Uterus (tissue), 4 donors: ENCODE data around the gene OR9Q1. TPM values are rescaled to one million over a fixed set of nuclear protein-coding genes. Genes with fewer than 3 reads are reported as not detected.

Experiments used
- DNase-seq, 2 donors: peaks; one replicate each; pipeline ENCODE4 v3.0.0-alpha.2; 2019 to 2020
- H3K27ac ChIP-seq, 2 donors: fragments of 200-600 bp; sonication (generic); 1 replicate in 1 of 2; 2 replicates in 1 of 2; pipeline ENCODE4 v1.5.1; 2016 to 2018
- H3K27me3 ChIP-seq, 2 donors: fragments of 200-600 bp; sonication (generic); one replicate each; pipeline ENCODE4 v1.5.1; 2018 to 2019; ENCODE audit warnings: control low read depth in 1 of 2
- H3K36me3 ChIP-seq, 2 donors: fragments of 200-600 bp; sonication (generic); one replicate each; pipeline ENCODE4 v1.5.1; 2019; ENCODE audit warnings: control low read depth in 1 of 2
- H3K4me1 ChIP-seq, 2 donors: fragments of 200-600 bp; sonication (generic); one replicate each; pipeline ENCODE4 v1.5.1; 2018 to 2019; ENCODE audit warnings: control low read depth in 1 of 2
- H3K4me3 ChIP-seq, 2 donors: fragments of 200-600 bp; sonication (generic); 1 replicate in 1 of 2; 2 replicates in 1 of 2; pipeline ENCODE4 v1.5.1; 2018 to 2019; ENCODE audit warnings: mild to moderate bottlenecking in 1 of 2
- H3K9me3 ChIP-seq, 2 donors: fragments of 200-600 bp; sonication (generic); one replicate each; pipeline ENCODE4 v1.5.1; 2019; ENCODE audit warnings: control low read depth in 1 of 2
- CTCF ChIP-seq, 4 experiments: fragments of 200-600 bp in 2 of 4; fragments of 450-650 bp in 2 of 4; sonication (generic) in 2 of 4; IDR thresholded peaks; one replicate each; pipeline ENCODE4 v1.5.1; 2016 to 2019; ENCODE audit warnings: antibody characterized with exemption in 4 of 4, mild to moderate bottlenecking in 2 of 4, moderate library complexity in 1 of 4
- POLR2A ChIP-seq, 2 donors: fragments of 450-650 bp; IDR thresholded peaks; one replicate each; pipeline ENCODE4 v1.6.1; 2016; ENCODE audit warnings: antibody characterized with exemption in 2 of 2, mild to moderate bottlenecking in 1 of 2, moderate library complexity in 1 of 2
- intact Hi-C: fragments of 100-400 bp; cut with DNase I; formaldehyde crosslinking; loops from one replicate; pipeline ENCODE4 v1.15.1; 2023; ENCODE audit warnings: low total_unique reads
- total RNA-seq, 4 donors: library from RNA; depleted of rRNA in 3 of 4; stranded (reverse); fragments of >200 nt in 3 of 4; gene quantifications; one replicate each; pipeline versions ENCODE4 v1.1.0 to v1.2.4, GENCODE V29; 2014 to 2023
- donor health status: DM: yes; HTN: yes; CAD: no.

Gene OR9Q1
- total RNA-seq, 4 donors from 2014 or later = not detected

- Histone ChIP-seq H3K4me1 (no peaks in the 10 kb centered on the region), H3K27me3 (no peaks in the 10 kb centered on the region), H3K36me3 (no peaks in the 10 kb centered on the region), H3K27ac (no peak overlapping the region), H3K9me3 (no peaks in the 10 kb centered on the region), H3K4me3 (no peak overlapping the region)
- no peak for TF ChIP-seq POLR2A (IDR thresholded peaks at IDR 0.05)
- no peak for TF ChIP-seq CTCF (IDR thresholded peaks at IDR 0.05)
- no peak for DNase-seq
- intact Hi-C loops = no loop called here
Observed at GRCh38 chr11:58135171-58135570, 111.5 kb downstream of the OR9Q1 start.

- TF ChIP-seq CTCF (IDR thresholded peaks at IDR 0.05) (no peak), POLR2A (IDR thresholded peaks at IDR 0.05) (no peak)
- Histone ChIP-seq H3K27me3 (no peaks in the 10 kb centered on the region), H3K4me1 (no peaks in the 10 kb centered on the region), H3K9me3 (no peaks in the 10 kb centered on the region), H3K36me3 (no peaks in the 10 kb centered on the region), H3K27ac (no peak overlapping the region), H3K4me3 (no peak overlapping the region)
- intact Hi-C loops = no loop called here
- DNase-seq = no peak
Observed at GRCh38 chr11:58142761-58143160, 119.1 kb downstream of the OR9Q1 start.

GRCh38 chr11:58152781-58153180 is 129.1 kb downstream of the OR9Q1 start:
- Histone ChIP-seq H3K9me3 (no peaks in the 10 kb centered on the region), H3K36me3 (no peaks in the 10 kb centered on the region), H3K4me3 (no peak overlapping the region), H3K4me1 (no peaks in the 10 kb centered on the region), H3K27me3 (no peaks in the 10 kb centered on the region), H3K27ac (no peak overlapping the region)
- no peak for DNase-seq
- intact Hi-C loops = no loop called here
- TF ChIP-seq CTCF (IDR thresholded peaks at IDR 0.05) (no peak), POLR2A (IDR thresholded peaks at IDR 0.05) (no peak)

- no peak for TF ChIP-seq POLR2A (IDR thresholded peaks at IDR 0.05)
- TF ChIP-seq CTCF (IDR thresholded peaks at IDR 0.05) = no peak
- no peaks in the 10 kb centered on the region for H3K9me3 ChIP-seq
- H3K4me1 ChIP-seq = no peaks in the 10 kb centered on the region
- no peak overlapping the region for H3K4me3 ChIP-seq
- no peaks in the 10 kb centered on the region for H3K36me3 ChIP-seq
- intact Hi-C loops = no loop called here
- no peaks in the 10 kb centered on the region for H3K27me3 ChIP-seq
- no peak for DNase-seq
- H3K27ac ChIP-seq = no peak overlapping the region
Observed at GRCh38 chr11:58164389-58164788, 140.7 kb downstream of the OR9Q1 start.

GRCh38 chr11:58164990-58165389 is 141.3 kb downstream of the OR9Q1 start:
- TF ChIP-seq POLR2A (IDR thresholded peaks at IDR 0.05) = no peak
- TF ChIP-seq CTCF (IDR thresholded peaks at IDR 0.05) = no peak
- H3K9me3 ChIP-seq = no peaks in the 10 kb centered on the region
- H3K27me3 ChIP-seq = no peaks in the 10 kb centered on the region
- DNase-seq = no peak
- H3K4me3 ChIP-seq = no peak overlapping the region
- no peaks in the 10 kb centered on the region for H3K36me3 ChIP-seq
- no peak overlapping the region for H3K27ac ChIP-seq
- no peaks in the 10 kb centered on the region for H3K4me1 ChIP-seq
- intact Hi-C loops = no loop called here
